Testis (tissue), 3 donors: ENCODE data around the gene DROSHA. TPM values are rescaled to one million over a fixed set of nuclear protein-coding genes. Genes with fewer than 3 reads are reported as not detected.

Source experiments
- DNase-seq: peaks from one replicate; pipeline ENCODE4 v3.0.0-alpha.2; 2019
- H3K27ac ChIP-seq, 2 donors: fragments of 200-600 bp; sonication (generic); one replicate each; pipeline ENCODE4 v1.5.1; 2019
- H3K27me3 ChIP-seq: fragments of 200-600 bp; sonication (generic); one replicate; pipeline ENCODE4 v1.5.1; 2019
- H3K36me3 ChIP-seq: fragments of 200-600 bp; sonication (generic); one replicate; pipeline ENCODE4 v1.5.1; 2017; ENCODE audit warnings: low read depth; ENCODE audit errors: missing control alignments
- H3K4me1 ChIP-seq: fragments of 200-600 bp; sonication (generic); one replicate; pipeline ENCODE4 v1.5.1; 2019
- H3K4me3 ChIP-seq, 2 donors: fragments of 200-600 bp; sonication (generic); one replicate each; pipeline ENCODE4 v1.5.1; 2017 to 2019
- H3K9me3 ChIP-seq: fragments of 200-600 bp; sonication (generic); one replicate; pipeline ENCODE4 v1.5.1; 2017
- CTCF ChIP-seq, 3 experiments: fragments of 450-650 bp in 2 of 3; fragments of 200-600 bp in 1 of 3; sonication (generic) in 1 of 3; IDR thresholded peaks; one replicate each; pipeline ENCODE4 v1.5.1; 2016 to 2019; ENCODE audit warnings: antibody characterized with exemption in 3 of 3, mild to moderate bottlenecking in 2 of 3, moderate library complexity in 1 of 3
- POLR2A ChIP-seq: fragments of 450-650 bp; IDR thresholded peaks from one replicate; pipeline ENCODE4 v1.6.1; 2017; ENCODE audit warnings: antibody characterized with exemption, mild to moderate bottlenecking, moderate library complexity
- WGBS, 2 donors: methylation state at CpG; one replicate each; pipeline ENCODE4 v1.1.5; 2018; 5-methylcytosine and 5-hydroxymethylcytosine counted together
- intact Hi-C: fragments of 100-400 bp; cut with DNase I; formaldehyde crosslinking; loops from one replicate; pipeline ENCODE4 v1.15.1; 2023; ENCODE audit warnings: low total_unique reads
- polyA plus RNA-seq: library from polyadenylated mRNA; stranded (reverse); fragments of 350-450 nt; fragmentation: Illumina TruSeq; extraction: RNeasy Lipid Tissue Mini Kit (QIAGEN cat#74804); gene quantifications from one replicate; pipeline ENCODE4 v1.2.3, GENCODE V29; 2014; ENCODE audit warnings: low read depth, low replicate concordance; ENCODE audit not compliant: insufficient read depth
- small RNA-seq, 2 donors: library from RNA; depleted of rRNA; stranded (forward); fragments of <200 nt; gene quantifications; one replicate each; pipeline ENCODE3, GENCODE V24; 2016
- total RNA-seq, 2 donors: library from RNA; depleted of rRNA; stranded (reverse); fragments of >200 nt; gene quantifications; one replicate each; pipeline ENCODE4 v1.2.3, GENCODE V29; 2016

Gene DROSHA
- total and polyA plus RNA-seq, 3 donors from 2014 or later = 23.3 to 79.6 (median 50.4) TPM

- H3K27ac ChIP-seq = no peak overlapping the region
- TF ChIP-seq CTCF (IDR thresholded peaks at IDR 0.05) = no peak
- no peak for TF ChIP-seq POLR2A
- no peaks in the 10 kb centered on the region for H3K9me3 ChIP-seq
- no peak for DNase-seq
- H3K4me1 ChIP-seq = no peaks in the 10 kb centered on the region
- intact Hi-C loops = no loop called here
- no peak overlapping the region for H3K4me3 ChIP-seq
- H3K27me3 ChIP-seq = no peaks in the 10 kb centered on the region
- H3K36me3 ChIP-seq = no peaks in the 10 kb centered on the region
- WGBS, 2 donors = 75 to 77% methylated on average over 8 to 11 of the region's 11 CpGs
Observed at GRCh38 chr5:31357038-31357437, 174.9 kb downstream of the DROSHA start.

GRCh38 chr5:31355337-31355736 is 176.6 kb downstream of the DROSHA start:
- H3K4me1 ChIP-seq = no peaks in the 10 kb centered on the region
- H3K4me3 ChIP-seq = no peak overlapping the region
- intact Hi-C loops = no loop called here
- no peaks in the 10 kb centered on the region for H3K36me3 ChIP-seq
- WGBS, 2 donors = 52 to 78% methylated on average over 3 of the region's 3 CpGs
- TF ChIP-seq CTCF (IDR thresholded peaks at IDR 0.05) (no peak), POLR2A (no peak)
- H3K9me3 ChIP-seq = no peaks in the 10 kb centered on the region
- DNase-seq = no peak
- no peaks in the 10 kb centered on the region for H3K27me3 ChIP-seq
- no peak overlapping the region for H3K27ac ChIP-seq

Small RNAs within 50 kb of the gene (small RNA-seq; reads per million reads assigned to genes)
- gene RF00019 = 0 reads per million in 2 donors

Other genes with a start within 250 kb of the DROSHA start
- 10 to 100 TPM; 14.4 to 15.0 TPM for gene C5orf22, start 208 bp upstream of the DROSHA start, total RNA-seq
- gene C5orf22, start 208 bp upstream of the DROSHA start, polyA plus RNA-seq = 11.0 TPM
- 10 to 100 TPM; 83.9 to 89.1 TPM for gene PDZD2, start 107.0 kb upstream of the DROSHA start, total RNA-seq
- gene PDZD2, start 107.0 kb upstream of the DROSHA start, polyA plus RNA-seq = 47.3 TPM